Measurements from ENCODE around the gene SOX6. TPM values are rescaled to one million over a fixed set of nuclear protein-coding genes. Genes with fewer than 3 reads are reported as not detected.

SOX6 gene
- total and polyA plus RNA-seq, 4 donors: 26.6 to 51.6 (median 38.6) TPM

- Histone ChIP-seq H3K27me3 (ENCODE audit: control insufficient read depth, insufficient read depth, low read length) (no peaks in the 10 kb centered on the region), H3K36me3 (ENCODE audit: control insufficient read depth, insufficient read depth, low read length) (no peaks in the 10 kb centered on the region), H3K4me1 (ENCODE audit: control insufficient read depth, insufficient read depth, low read length) (no peaks in the 10 kb centered on the region), H3K9me3 (ENCODE audit: control insufficient read depth, insufficient read depth, low read length) (peaks cover 3% of the 10 kb centered on the region), H3K4me3 (ENCODE audit: low read depth, low read length) (no peak overlapping the region), H3K27ac (ENCODE audit: low read depth, low read length) (no peak overlapping the region)
- DNase-seq (ENCODE audit: low read depth in 4 of 6, low spot score in 6 of 6): no peak
- no CpG with 5 or more reads among the region's 5 CpGs for WGBS (ENCODE audit: insufficient coverage)
These were observed 219.5 kb downstream of the SOX6 start for GRCh38 chr11:16136792-16137390.

- Histone ChIP-seq H3K9me3 (ENCODE audit: control insufficient read depth, insufficient read depth, low read length) (peaks cover 5% of the 10 kb centered on the region), H3K36me3 (ENCODE audit: control insufficient read depth, insufficient read depth, low read length) (no peaks in the 10 kb centered on the region), H3K27me3 (ENCODE audit: control insufficient read depth, insufficient read depth, low read length) (no peaks in the 10 kb centered on the region), H3K4me3 (ENCODE audit: low read depth, low read length) (no peak overlapping the region), H3K27ac (ENCODE audit: low read depth, low read length) (no peak overlapping the region), H3K4me1 (ENCODE audit: control insufficient read depth, insufficient read depth, low read length) (no peaks in the 10 kb centered on the region)
- DNase-seq (ENCODE audit: low read depth in 4 of 6, low spot score in 6 of 6): no peak
- no CpG with 5 or more reads among the region's 3 CpGs for WGBS (ENCODE audit: insufficient coverage)
These were observed 222.5 kb downstream of the SOX6 start for GRCh38 chr11:16133867-16134266.

- Histone ChIP-seq H3K27ac (ENCODE audit: low read depth, low read length) (no peak overlapping the region), H3K4me3 (ENCODE audit: low read depth, low read length) (no peak overlapping the region), H3K9me3 (ENCODE audit: control insufficient read depth, insufficient read depth, low read length) (peaks cover 3% of the 10 kb centered on the region), H3K27me3 (ENCODE audit: control insufficient read depth, insufficient read depth, low read length) (no peaks in the 10 kb centered on the region), H3K4me1 (ENCODE audit: control insufficient read depth, insufficient read depth, low read length) (no peaks in the 10 kb centered on the region), H3K36me3 (ENCODE audit: control insufficient read depth, insufficient read depth, low read length) (no peaks in the 10 kb centered on the region)
- DNase-seq (ENCODE audit: low read depth in 4 of 6, low spot score in 6 of 6): no peak
These were observed 228.6 kb downstream of the SOX6 start for GRCh38 chr11:16127732-16128131.

- Histone ChIP-seq H3K27me3 (ENCODE audit: control insufficient read depth, insufficient read depth, low read length) (no peaks in the 10 kb centered on the region), H3K27ac (ENCODE audit: low read depth, low read length) (peak overlapping the region; percentile 25), H3K36me3 (ENCODE audit: control insufficient read depth, insufficient read depth, low read length) (no peaks in the 10 kb centered on the region), H3K4me1 (ENCODE audit: control insufficient read depth, insufficient read depth, low read length) (no peaks in the 10 kb centered on the region), H3K9me3 (ENCODE audit: control insufficient read depth, insufficient read depth, low read length) (peaks cover under 1% of the 10 kb centered on the region), H3K4me3 (ENCODE audit: low read depth, low read length) (no peak overlapping the region)
- peak in 2 of 6 donors; percentile 56 to 57 for DNase-seq (ENCODE audit: low read depth in 4 of 6, low spot score in 6 of 6)
These were observed 230.0 kb downstream of the SOX6 start for GRCh38 chr11:16126362-16126761.

GRCh38 chr11:16125796-16126195, 230.6 kb downstream of the SOX6 start:
- Histone ChIP-seq H3K27ac (ENCODE audit: low read depth, low read length) (no peak overlapping the region), H3K4me3 (ENCODE audit: low read depth, low read length) (no peak overlapping the region), H3K27me3 (ENCODE audit: control insufficient read depth, insufficient read depth, low read length) (no peaks in the 10 kb centered on the region), H3K9me3 (ENCODE audit: control insufficient read depth, insufficient read depth, low read length) (no peaks in the 10 kb centered on the region), H3K36me3 (ENCODE audit: control insufficient read depth, insufficient read depth, low read length) (no peaks in the 10 kb centered on the region), H3K4me1 (ENCODE audit: control insufficient read depth, insufficient read depth, low read length) (no peaks in the 10 kb centered on the region)
- no peak for DNase-seq (ENCODE audit: low read depth in 4 of 6, low spot score in 6 of 6)

- no peak overlapping the region for H3K27ac ChIP-seq (ENCODE audit: low read depth, low read length)
- no peak for DNase-seq (ENCODE audit: low read depth in 4 of 6, low spot score in 6 of 6)
- H3K27me3 ChIP-seq (ENCODE audit: control insufficient read depth, insufficient read depth, low read length): no peaks in the 10 kb centered on the region
- WGBS (ENCODE audit: insufficient coverage): 94% methylated on average over 3 of the region's 3 CpGs
- H3K9me3 ChIP-seq (ENCODE audit: control insufficient read depth, insufficient read depth, low read length): no peaks in the 10 kb centered on the region
- H3K36me3 ChIP-seq (ENCODE audit: control insufficient read depth, insufficient read depth, low read length): no peaks in the 10 kb centered on the region
- H3K4me1 ChIP-seq (ENCODE audit: control insufficient read depth, insufficient read depth, low read length): no peaks in the 10 kb centered on the region
- H3K4me3 ChIP-seq (ENCODE audit: low read depth, low read length): no peak overlapping the region
These were observed 232.0 kb downstream of the SOX6 start for GRCh38 chr11:16124390-16124789.

GRCh38 chr11:16121853-16122252, 234.5 kb downstream of the SOX6 start:
- WGBS (ENCODE audit: insufficient coverage): no CpG with 5 or more reads among the region's 1 CpG
- no peaks in the 10 kb centered on the region for H3K27me3 ChIP-seq (ENCODE audit: control insufficient read depth, insufficient read depth, low read length)
- peak in 1 of 6 donors; percentile 66 for DNase-seq (ENCODE audit: low read depth in 4 of 6, low spot score in 6 of 6)
- no peak overlapping the region for H3K27ac ChIP-seq (ENCODE audit: low read depth, low read length)
- no peaks in the 10 kb centered on the region for H3K9me3 ChIP-seq (ENCODE audit: control insufficient read depth, insufficient read depth, low read length)
- no peaks in the 10 kb centered on the region for H3K36me3 ChIP-seq (ENCODE audit: control insufficient read depth, insufficient read depth, low read length)
- H3K4me1 ChIP-seq (ENCODE audit: control insufficient read depth, insufficient read depth, low read length): no peaks in the 10 kb centered on the region
- no peak overlapping the region for H3K4me3 ChIP-seq (ENCODE audit: low read depth, low read length)

- no peak overlapping the region for H3K4me3 ChIP-seq (ENCODE audit: low read depth, low read length)
These were observed 236.3 kb downstream of the SOX6 start for GRCh38 chr11:16120008-16120407.

GRCh38 chr11:16117989-16118756, 238.2 kb downstream of the SOX6 start:
- peak in 2 of 6 donors; percentile 75 to 79 for DNase-seq (ENCODE audit: low read depth in 4 of 6, low spot score in 6 of 6)
- H3K27me3 ChIP-seq (ENCODE audit: control insufficient read depth, insufficient read depth, low read length): no peaks in the 10 kb centered on the region
- WGBS (ENCODE audit: insufficient coverage): 59% methylated on average over 2 of the region's 4 CpGs
- H3K4me3 ChIP-seq (ENCODE audit: low read depth, low read length): no peak overlapping the region
- no peak overlapping the region for H3K27ac ChIP-seq (ENCODE audit: low read depth, low read length)
- no peaks in the 10 kb centered on the region for H3K4me1 ChIP-seq (ENCODE audit: control insufficient read depth, insufficient read depth, low read length)
- no peaks in the 10 kb centered on the region for H3K9me3 ChIP-seq (ENCODE audit: control insufficient read depth, insufficient read depth, low read length)
- no peaks in the 10 kb centered on the region for H3K36me3 ChIP-seq (ENCODE audit: control insufficient read depth, insufficient read depth, low read length)

More at GRCh38 chr11:16120008-16120407, 236.3 kb downstream of the SOX6 start:
- Histone ChIP-seq H3K36me3 (ENCODE audit: control insufficient read depth, insufficient read depth, low read length) (no peaks in the 10 kb centered on the region), H3K9me3 (ENCODE audit: control insufficient read depth, insufficient read depth, low read length) (no peaks in the 10 kb centered on the region), H3K27me3 (ENCODE audit: control insufficient read depth, insufficient read depth, low read length) (no peaks in the 10 kb centered on the region), H3K4me1 (ENCODE audit: control insufficient read depth, insufficient read depth, low read length) (no peaks in the 10 kb centered on the region), H3K27ac (ENCODE audit: low read depth, low read length) (no peak overlapping the region)
- no peak for DNase-seq (ENCODE audit: low read depth in 4 of 6, low spot score in 6 of 6)

All from spinal cord (tissue), 10 donors.